Measurements from ENCODE around the gene OR4K2.
A peak's percentile ranks its signal among the peaks of the same experiment; 100 is the strongest.
"Not testable (repeated sequence)": the region's sequence is repeated elsewhere in the genome, so short reads cannot be mapped to it uniquely, and the experiment has no call there.

The OR4K2 gene

DNA sequence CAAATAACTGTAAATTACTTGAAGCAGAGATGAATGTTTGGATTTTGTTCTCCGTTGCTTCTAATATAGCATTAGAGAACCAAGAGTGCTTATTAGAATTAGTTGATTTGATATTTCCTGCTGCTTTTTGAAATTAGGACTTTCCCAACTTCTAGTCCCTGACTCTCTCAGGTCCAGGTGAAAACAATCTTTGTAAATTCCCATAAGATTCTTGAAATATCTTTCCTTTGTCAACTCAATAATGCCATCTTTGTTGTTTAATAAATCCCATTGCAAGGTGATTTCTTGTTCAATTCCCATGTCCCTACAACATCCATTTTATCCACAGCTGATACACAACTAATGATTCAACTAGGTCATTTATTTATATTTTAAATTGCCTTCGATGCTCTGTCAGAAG, at the start of gene OR4K2:
TSS of gene OR4K2 (plus strand) at position 301 of the 400 bp plus-strand sequence. CDS start 1,126 bp downstream, outside the sequence.
- DNase-seq = no peak

- not testable (repeated sequence) for DNase-seq
Observed at GRCh38 chr14:19827626-19828244, 47.2 kb upstream of the OR4K2 start.

- DNase-seq = no peak
Observed at GRCh38 chr14:19828314-19828713, 46.6 kb upstream of the OR4K2 start.

DNA sequence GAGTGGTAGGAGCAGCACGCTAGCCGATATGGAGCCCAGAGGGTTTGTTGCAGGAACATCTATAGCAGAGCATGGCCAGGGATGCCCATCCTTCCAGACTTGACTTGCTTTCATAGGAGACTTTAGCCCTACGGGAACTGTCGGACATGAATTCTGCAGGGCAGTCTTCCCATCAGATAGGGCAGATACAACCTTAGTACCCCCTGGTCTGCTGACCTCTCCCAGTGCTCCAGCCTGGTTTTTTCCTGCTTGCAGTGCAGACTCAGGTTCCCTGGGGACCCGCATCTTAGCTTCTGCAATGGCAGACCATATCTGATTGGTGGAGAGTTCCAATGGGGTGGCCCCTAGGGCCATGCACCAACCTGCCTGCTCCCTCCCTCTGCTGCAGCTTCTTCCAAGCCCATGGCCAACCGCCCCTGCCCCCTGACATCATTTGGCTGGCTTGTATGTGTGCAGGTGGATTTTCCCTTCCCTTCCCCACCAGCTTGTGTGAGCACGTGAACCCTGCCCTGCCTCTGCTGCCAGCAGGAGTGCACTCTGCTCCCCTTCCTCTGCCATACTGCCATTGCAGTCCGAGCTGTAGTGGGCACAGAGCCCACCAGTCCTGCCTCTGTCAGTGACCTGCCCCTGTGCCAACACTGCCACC, 40.6 kb upstream of the OR4K2 start:
- DNase-seq = not testable (repeated sequence)

DNA sequence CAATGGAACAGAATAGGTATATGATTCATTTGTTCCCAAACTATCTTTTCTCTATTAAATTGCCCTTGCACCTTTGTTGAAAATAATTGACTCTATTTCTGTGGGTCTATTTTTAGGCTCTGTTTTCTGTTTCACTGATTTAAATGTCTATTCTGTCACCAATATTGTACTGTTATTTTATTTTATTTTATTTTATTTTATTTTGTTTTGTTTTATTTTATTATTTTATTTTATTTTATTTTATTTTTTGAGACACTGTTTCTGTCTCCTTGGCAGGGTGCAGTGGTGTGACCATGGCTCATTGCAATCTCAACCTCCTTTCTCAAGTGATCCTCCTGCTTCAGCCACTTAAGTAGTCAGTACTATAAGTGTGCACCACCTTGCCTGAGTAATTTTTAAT, 36.5 kb upstream of the OR4K2 start:
- DNase-seq = no peak

GRCh38 chr14:19851365-19851764, 23.6 kb upstream of the OR4K2 start:
- DNase-seq = no peak

DNA sequence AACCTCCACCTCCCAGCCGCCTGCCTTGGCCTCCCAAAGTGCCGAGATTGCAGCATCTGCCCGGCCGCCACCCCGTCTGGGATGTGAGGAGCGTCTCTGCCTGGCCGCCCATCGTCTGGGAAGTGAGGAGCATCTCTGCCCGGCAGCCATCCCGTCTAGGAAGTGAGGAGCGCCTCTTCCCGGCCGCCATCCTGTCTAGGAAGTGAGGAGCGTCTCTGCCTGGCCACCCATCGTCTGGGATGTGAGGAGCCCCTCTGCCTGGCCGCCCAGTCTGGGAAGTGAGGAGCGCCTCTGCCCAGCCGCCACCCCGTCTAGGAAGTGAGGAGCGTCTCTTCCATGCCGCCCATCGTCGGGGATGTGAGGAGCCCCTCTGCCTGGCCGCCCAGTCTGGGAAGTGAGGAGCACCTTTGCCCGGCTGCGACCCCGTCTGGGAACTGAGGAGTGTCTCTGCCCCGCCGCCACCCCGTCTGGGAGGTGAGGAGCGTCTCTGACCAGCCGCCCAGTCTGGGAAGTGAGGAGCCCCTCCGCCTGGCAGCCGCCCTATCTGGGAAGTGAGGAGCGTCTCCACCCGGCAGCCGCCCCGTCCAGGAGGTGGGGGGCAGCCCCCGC, 8.8 kb upstream of the OR4K2 start:
- DNase-seq = not testable (repeated sequence)

DNA sequence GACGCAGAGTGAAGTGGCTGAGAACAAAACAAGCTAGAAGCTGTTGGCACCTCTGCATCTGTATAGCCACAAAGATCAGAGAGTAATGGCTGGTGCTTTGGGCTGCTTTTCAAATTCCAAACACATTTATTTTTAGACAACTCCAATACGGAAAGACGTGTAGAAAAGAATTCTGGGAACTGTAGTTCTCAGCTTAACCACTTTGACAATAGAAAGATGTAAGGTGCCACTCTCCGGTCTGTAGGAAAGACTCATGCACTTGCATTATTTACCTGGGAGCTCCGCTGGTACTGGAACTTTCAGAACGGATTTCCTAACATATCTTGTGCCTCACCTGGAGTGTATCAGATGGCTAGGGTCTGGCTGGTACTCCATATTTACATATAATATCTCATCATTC, 1.8 kb upstream of the OR4K2 start:
- DNase-seq = no peak

DNA sequence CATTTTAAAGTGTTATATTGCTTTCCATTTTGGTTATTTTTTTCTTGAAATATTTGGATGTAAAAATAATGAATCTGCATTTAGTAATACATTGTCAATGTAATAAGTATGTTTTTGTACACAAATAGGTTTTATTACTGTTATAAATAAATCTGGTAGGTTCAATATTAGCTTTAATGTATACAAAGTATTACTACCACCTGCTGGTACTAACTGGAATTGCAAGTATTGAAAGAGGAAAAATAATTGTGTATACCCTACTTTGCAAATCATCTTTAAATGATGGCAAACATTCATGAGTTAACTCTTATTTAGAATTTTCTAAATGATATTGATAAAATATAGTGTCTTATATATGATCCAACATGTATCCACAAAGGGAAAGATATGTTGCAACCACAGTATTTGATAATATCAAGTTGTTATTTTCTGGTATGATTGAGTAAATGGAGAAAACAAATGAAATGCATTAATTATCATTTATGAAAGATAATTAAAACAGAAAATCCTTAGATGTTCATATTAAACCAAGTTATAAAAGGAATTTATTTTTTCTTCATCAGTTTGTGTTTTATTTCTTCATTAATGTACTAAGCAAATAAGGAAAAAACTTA, 3.2 kb downstream of the OR4K2 start:
- DNase-seq = peak; percentile 5 to 65

DNA sequence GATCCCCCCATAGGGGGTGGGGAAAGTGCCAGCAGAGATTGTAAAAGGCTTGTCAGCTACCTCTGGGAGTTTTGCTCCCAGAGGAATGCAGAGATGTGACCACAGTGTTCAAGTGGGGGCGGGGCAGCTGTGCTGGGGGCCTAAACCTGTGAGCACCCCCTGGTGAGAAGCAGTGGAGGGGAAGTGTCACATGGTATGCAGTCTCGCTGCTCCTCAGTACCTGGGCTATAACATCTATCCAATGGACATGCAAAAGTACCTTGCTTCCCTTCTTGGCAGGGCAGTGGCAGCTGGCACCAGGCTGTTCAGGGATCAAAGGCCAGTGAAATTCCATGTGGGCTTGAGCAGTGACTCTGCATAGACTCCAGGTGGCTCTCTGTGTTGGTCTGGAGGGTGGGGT, 20.3 kb downstream of the OR4K2 start:
- no peak for DNase-seq

GRCh38 chr14:19900999-19901398, 26.1 kb downstream of the OR4K2 start:
- DNase-seq = no peak

DNA sequence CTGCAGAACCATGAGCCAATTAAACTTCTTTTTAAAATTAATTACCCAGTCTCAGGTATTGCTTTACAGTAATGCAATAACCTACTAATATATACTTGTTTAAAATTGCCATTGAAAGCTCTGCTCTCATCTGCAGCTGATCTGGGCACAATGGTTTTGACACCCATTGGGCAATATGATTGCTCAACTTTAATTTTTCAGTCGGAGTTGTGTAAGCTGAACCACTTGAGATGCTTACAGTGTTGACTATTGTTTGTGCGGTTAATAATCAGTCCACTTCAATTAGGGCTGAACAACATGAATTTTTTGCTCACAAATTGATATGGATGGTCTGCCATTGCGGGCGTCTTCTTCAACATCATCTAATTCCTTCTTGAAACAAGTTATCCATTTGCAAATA, 27.5 kb downstream of the OR4K2 start:
- no peak for DNase-seq

DNA sequence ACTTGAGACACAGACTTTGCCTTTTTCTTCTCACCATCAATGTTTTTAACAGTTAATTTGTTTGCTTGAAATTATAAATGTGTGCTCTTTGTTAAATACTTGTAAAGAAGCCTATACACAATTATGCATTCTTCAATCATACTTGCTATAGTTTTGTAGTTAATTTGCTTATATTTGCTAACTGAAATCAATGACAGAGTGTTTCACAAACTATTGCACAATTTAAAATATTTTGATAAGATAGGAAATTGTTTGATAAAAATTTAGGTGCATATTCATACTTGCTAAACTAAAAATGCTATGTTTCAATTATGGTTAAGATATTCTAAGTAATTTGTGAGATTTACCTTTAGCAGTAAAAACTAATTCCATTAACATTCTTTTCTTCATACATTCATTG, 31.7 kb downstream of the OR4K2 start:
- no peak for DNase-seq

DNA sequence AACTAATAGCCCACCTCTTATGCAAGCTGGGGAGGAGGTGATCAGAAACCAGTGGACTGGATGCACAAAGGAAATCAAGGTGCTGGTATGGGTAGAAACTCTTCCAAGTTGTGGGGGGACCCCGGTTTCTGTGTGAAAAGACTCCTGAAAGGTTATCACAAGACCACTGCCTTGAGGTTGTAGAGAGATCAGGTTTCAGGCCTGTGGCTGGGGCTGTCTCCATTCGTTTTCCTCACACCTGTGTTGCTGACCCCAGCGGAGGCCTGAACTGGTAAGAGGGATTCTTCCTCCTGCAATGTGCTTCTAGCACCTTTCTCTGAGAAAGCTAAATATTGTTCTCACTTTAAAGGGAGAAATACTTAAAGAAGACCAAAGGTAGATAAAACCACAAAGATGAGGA, 36.2 kb downstream of the OR4K2 start:
- no peak for DNase-seq

- no peak for DNase-seq
Observed at GRCh38 chr14:19917243-19917642, 42.3 kb downstream of the OR4K2 start.

GRCh38 chr14:19917955-19918518, 43.1 kb downstream of the OR4K2 start:
- DNase-seq = no peak

GRCh38 chr14:19918553-19919264, 43.8 kb downstream of the OR4K2 start:
- no peak for DNase-seq

DNA sequence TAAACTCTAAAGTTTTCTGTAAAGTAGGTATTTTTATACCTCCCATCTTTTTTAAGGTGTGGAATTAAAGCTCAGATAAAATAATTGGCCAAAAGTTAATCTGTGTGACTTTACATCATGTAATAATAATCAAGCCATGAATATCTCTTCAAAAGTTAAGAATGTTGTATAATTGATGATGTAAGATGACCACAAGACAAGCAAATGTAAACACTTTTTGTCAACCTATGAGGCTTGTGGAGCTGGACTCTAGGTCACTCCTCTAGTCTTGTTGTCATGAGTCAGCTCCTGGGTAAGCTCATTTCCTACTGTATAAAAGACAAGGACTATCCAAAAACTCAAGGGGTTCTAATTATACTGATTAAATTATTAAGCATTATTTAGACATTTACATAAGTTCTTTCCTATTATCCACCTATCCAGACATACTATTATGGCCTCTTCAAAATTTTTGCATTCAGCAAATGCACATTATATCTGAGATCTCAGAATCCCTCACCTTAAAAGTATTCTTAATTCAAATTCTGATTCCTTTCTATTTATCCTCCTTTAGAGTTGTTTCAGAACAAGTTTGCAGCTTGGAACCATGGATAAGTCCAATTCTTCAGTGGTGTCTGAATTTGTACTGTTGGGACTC, 45.2 kb downstream of the OR4K2 start, which contains the start of gene OR4K5:
TSS of gene OR4K5 (plus strand) at position 587 of the 637 bp plus-strand sequence. CDS start at position 587, 0 bp downstream.
- no peak for DNase-seq

DNA sequence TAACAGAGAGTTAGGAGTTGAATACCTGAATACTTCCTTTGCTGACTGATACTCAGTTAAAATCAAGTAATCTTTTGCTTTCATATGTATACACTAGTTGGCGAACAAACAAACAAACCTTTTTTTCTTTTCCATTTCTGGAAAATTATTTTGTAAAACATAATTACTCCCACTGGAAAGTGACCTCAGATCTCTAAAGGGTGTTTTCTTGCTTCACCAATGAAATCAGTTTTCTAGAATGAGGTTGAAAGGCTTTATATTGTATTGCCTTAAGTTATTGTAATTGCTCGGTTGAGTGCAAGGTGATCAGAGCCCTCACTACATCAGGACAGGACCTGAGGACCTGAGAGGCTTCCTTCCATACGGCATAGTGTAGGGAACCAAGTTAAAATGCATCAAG, 55.7 kb downstream of the OR4K2 start, which contains the start of gene OR4K1:
TSS of gene OR4K1 (plus strand) at position 301 of the 400 bp plus-strand sequence. CDS start 4,750 bp downstream, outside the sequence.
- DNase-seq = no peak

Data from inflammatory macrophage treated with lipopolysaccharide for 1 hour (primary cell).